Mucosa of rectum (tissue), 2 donors: Measurements from ENCODE around the gene CLDN12.

ENCODE experiments used
- H3K27ac ChIP-seq, 2 donors: one replicate each; pipeline ENCODE4 v1.7.0; 2013; ENCODE audit warnings: inconsistent platforms in 2 of 2, low read depth in 2 of 2, low read length in 2 of 2
- H3K27me3 ChIP-seq, 2 donors: one replicate each; pipeline ENCODE4 v1.7.0; 2013; ENCODE audit warnings: low read length in 2 of 2; ENCODE audit not compliant: control insufficient read depth in 2 of 2, insufficient read depth in 2 of 2
- H3K36me3 ChIP-seq, 2 donors: one replicate each; pipeline ENCODE4 v1.7.0; 2013; ENCODE audit warnings: low read length in 2 of 2; ENCODE audit not compliant: control insufficient read depth in 2 of 2, insufficient read depth in 2 of 2
- H3K4me1 ChIP-seq, 2 donors: one replicate each; pipeline ENCODE4 v1.7.0; 2013; ENCODE audit warnings: low read length in 2 of 2, mild to moderate bottlenecking in 1 of 2; ENCODE audit not compliant: control insufficient read depth in 2 of 2, insufficient read depth in 2 of 2
- H3K4me3 ChIP-seq, 2 donors: one replicate each; pipeline ENCODE4 v1.7.0; 2013; ENCODE audit warnings: low read length in 2 of 2
- H3K9ac ChIP-seq, 2 donors: one replicate each; pipeline ENCODE4 v1.7.0; 2013; ENCODE audit warnings: low read length in 2 of 2, low read depth in 1 of 2, mild to moderate bottlenecking in 1 of 2
- H3K9me3 ChIP-seq, 2 donors: one replicate each; pipeline ENCODE4 v1.7.0; 2013; ENCODE audit warnings: low read length in 2 of 2; ENCODE audit not compliant: control insufficient read depth in 2 of 2
- donor health status: healthy.
- donor health status: Normal muscosa, but diverticular disease.

CLDN12 gene

DNA sequence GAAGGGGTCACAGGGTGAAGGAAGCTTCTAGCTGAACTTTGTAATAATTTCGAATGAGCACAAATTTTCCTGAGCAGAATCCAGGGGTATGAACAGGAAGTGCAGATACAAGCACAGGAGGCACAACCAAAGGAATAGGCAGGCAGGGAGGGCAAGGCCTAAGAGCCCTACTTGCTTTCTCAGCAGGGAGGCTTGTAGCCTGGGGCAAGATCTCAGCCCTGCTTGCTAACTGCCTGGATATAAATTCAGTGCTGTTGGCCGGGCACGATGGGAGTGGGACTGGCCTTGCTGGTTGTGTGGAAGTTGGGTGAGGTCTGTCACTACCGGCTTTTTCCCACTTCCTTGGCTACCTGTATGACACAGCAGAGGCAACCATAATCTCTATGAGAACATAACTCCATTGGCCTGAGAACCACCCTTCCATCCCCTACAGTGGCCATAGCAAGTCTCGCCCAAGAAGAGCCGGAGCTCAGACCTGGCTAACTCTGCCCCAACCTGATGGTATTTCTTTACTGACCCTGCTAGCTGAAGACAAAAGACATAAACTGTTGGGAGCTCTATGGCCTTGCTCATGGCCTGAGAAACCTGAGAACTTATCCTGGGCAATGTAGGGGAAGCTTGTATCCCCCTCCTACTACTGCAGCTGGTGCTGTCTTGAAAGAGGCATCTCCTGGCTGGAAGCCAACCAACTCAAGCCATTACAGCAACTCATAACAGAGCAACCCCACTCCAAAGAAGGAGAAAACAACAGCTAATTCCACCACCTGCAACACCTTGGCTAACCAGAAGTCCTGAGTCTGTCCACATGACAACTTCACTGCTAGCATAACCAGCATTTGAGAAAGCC, 27.6 kb downstream of the CLDN12 start:
- Histone ChIP-seq H3K27ac (no peak overlapping the region), H3K36me3 (no peaks in the 10 kb centered on the region), H3K9ac (no peak overlapping the region), H3K4me3 (no peak overlapping the region), H3K4me1 (no peaks in the 10 kb centered on the region), H3K9me3 (peaks cover 0 to 5% of the 10 kb centered on the region in 2 donors), H3K27me3 (no peaks in the 10 kb centered on the region)

GRCh38 chr7:90432752-90433151, 29.5 kb downstream of the CLDN12 start:
- H3K36me3 ChIP-seq = no peaks in the 10 kb centered on the region
- H3K27me3 ChIP-seq = no peaks in the 10 kb centered on the region
- H3K9me3 ChIP-seq = peaks cover 0 to 5% of the 10 kb centered on the region in 2 donors

DNA sequence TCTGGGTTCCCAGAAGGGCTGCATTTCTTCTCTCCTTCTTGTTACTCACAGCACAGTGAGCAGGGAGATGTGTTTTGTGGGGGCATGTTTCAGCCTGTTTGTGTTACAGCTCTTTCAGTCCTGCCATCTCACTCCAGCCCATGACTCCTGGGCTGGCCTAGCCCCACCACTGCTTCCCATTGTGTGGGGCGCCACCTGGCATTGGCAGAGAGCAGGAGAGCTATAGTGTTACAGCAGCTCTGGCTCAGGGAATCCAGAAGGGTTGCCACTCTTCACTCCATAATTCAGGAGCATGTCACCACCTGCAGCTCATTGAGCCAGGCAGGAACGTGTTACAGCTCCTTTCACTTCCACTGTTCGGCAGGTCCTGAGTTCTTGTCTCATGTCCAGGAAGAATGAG, 30.0 kb downstream of the CLDN12 start:
- H3K27me3 ChIP-seq = no peaks in the 10 kb centered on the region
- H3K4me3 ChIP-seq = no peak overlapping the region
- no peak overlapping the region for H3K9ac ChIP-seq
- H3K27ac ChIP-seq = no peak overlapping the region
- no peaks in the 10 kb centered on the region for H3K4me1 ChIP-seq
- H3K9me3 ChIP-seq = peaks cover 0 to 5% of the 10 kb centered on the region in 2 donors
- H3K36me3 ChIP-seq = no peaks in the 10 kb centered on the region

More at GRCh38 chr7:90432752-90433151, 29.5 kb downstream of the CLDN12 start:
- Histone ChIP-seq H3K9ac (no peak overlapping the region), H3K4me3 (no peak overlapping the region), H3K4me1 (no peaks in the 10 kb centered on the region), H3K27ac (no peak overlapping the region)

- Histone ChIP-seq H3K9ac (no peak overlapping the region), H3K4me1 (no peaks in the 10 kb centered on the region), H3K9me3 (no peaks in the 10 kb centered on the region), H3K27me3 (no peaks in the 10 kb centered on the region), H3K4me3 (no peak overlapping the region), H3K27ac (no peak overlapping the region), H3K36me3 (no peaks in the 10 kb centered on the region)
These were observed 42.4 kb downstream of the CLDN12 start for GRCh38 chr7:90445633-90446032.

DNA sequence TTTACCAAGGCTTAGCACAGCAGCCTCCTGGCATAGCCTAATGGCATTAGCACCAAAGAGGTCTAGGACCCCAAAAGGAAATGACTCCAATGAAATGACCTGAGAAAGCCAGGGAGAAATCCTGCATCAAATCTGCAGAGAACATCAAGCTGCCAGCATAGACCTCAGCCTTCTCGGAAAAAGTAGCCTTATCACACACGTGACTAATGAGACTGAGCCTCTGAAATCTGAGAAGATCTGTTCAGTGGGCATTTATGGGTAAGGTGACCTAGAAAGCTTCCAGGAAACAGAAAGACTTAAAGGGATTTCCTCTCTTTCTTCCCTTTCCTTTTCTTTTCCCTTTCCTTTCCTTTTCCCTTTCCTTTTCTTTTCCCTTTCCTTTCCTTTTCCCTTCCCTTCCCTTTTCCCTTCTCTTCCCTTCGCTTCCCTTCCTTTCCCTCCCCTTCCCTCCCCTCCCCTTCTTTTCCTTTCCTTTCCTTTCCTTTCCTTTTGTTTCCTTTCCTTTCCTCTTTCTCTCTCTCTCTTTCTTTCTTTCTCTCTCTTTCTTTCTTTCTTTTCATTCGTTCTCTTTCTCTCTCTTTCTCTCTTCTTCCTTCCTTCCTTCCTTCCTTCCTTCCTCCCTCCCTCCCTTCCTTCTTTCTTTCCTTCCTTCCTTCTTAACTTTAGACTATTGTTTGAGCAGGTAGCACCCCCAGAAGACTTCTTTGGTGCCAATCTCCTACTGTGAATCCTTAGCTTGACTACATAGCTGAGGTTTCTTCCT, 43.1 kb downstream of the CLDN12 start:
- Histone ChIP-seq H3K36me3 (no peaks in the 10 kb centered on the region), H3K4me1 (no peaks in the 10 kb centered on the region), H3K9ac (no peak overlapping the region), H3K27me3 (no peaks in the 10 kb centered on the region), H3K27ac (no peak overlapping the region), H3K9me3 (no peaks in the 10 kb centered on the region), H3K4me3 (no peak overlapping the region)

- H3K36me3 ChIP-seq = no peaks in the 10 kb centered on the region
These were observed 50.1 kb downstream of the CLDN12 start for GRCh38 chr7:90453259-90453891.

DNA sequence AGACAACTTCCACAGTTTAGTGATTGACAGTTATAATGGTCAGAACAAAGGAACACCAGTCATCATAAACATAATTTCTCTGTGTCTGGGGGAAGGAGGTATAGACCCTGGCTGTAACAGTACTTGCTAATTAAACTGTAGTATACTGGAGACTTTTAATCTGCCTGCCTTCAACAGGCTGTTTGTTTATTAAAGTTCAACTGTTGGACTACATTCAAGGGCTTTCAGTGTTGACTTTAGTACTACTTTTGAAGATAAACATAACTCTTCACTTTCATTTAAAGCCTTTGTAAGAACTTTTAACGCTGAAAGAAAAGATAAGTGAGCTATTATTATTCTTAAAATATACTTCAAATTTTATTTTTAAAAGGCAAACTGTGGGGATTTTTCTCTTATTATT, 50.7 kb downstream of the CLDN12 start:
- H3K27ac ChIP-seq = no peak overlapping the region
- H3K36me3 ChIP-seq = no peaks in the 10 kb centered on the region
- no peaks in the 10 kb centered on the region for H3K27me3 ChIP-seq
- no peak overlapping the region for H3K4me3 ChIP-seq
- no peaks in the 10 kb centered on the region for H3K9me3 ChIP-seq
- H3K4me1 ChIP-seq = peaks cover 0 to 5% of the 10 kb centered on the region in 2 donors
- no peak overlapping the region for H3K9ac ChIP-seq

More at GRCh38 chr7:90453259-90453891, 50.1 kb downstream of the CLDN12 start:
- Histone ChIP-seq H3K9ac (no peak overlapping the region), H3K9me3 (no peaks in the 10 kb centered on the region), H3K4me1 (peaks cover 0 to 5% of the 10 kb centered on the region in 2 donors), H3K4me3 (no peak overlapping the region), H3K27me3 (no peaks in the 10 kb centered on the region), H3K27ac (no peak overlapping the region)

DNA sequence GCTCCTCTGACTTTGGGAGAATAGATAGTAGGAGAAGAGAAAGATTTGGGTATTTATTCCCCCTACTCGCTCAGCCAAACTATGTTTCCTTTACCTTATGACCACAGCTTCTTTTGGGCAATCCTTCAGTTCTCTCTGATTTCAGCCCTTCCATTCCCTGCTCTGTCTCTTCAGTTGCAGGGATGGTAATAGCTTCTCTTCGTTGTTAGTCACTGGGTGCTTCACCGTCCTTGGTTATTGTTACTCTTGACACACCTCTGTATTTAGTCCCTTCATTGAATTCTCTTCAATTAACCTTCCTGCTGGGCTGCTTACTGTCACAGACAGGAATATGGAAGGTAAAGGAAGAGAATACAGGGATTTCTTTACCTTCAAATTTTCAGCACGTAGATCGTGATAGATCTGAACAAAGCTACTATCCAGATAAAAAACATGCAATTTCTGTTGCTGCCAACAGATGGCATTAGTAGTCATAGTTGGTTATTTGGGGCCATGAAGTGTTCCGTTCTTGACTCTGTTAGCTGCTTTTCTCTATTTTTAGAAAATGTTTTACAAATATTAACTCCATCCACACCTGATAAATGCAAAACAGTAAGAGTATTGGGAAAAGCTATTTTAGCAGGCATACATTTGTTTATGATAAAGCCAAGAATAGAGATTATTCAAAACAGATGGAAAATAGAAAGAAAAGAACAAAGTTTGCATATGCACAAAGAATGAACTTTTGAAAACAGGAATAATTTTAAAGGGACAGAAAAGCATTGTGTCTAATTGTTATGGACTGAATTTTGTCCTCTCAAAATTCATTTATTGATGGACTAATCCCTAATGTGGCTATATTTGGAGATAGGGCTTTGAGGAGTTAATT, 52.1 kb downstream of the CLDN12 start:
- peaks cover 0 to 5% of the 10 kb centered on the region in 2 donors for H3K4me1 ChIP-seq
- H3K27me3 ChIP-seq = no peaks in the 10 kb centered on the region
- H3K4me3 ChIP-seq = peak overlapping the region in 1 of 2 donors; percentile 49
- peak overlapping the region in 1 of 2 donors; percentile 39 for H3K9ac ChIP-seq
- no peaks in the 10 kb centered on the region for H3K9me3 ChIP-seq
- H3K27ac ChIP-seq = no peak overlapping the region
- H3K36me3 ChIP-seq = no peaks in the 10 kb centered on the region

GRCh38 chr7:90458104-90458503, 54.8 kb downstream of the CLDN12 start:
- Histone ChIP-seq H3K4me1 (peaks cover 0 to 12% of the 10 kb centered on the region in 2 donors), H3K27me3 (no peaks in the 10 kb centered on the region), H3K4me3 (no peak overlapping the region), H3K27ac (no peak overlapping the region), H3K9ac (no peak overlapping the region), H3K36me3 (no peaks in the 10 kb centered on the region), H3K9me3 (no peaks in the 10 kb centered on the region)
